ENCODE results near the gene SMIM38. TPM values are rescaled to one million over a fixed set of nuclear protein-coding genes. Genes with fewer than 3 reads are reported as not detected.

SMIM38 gene
- total and polyA plus RNA-seq, 2 donors from 2014 or later, result 0.19 to 0.63 TPM

- no peaks in the 10 kb centered on the region for H3K36me3 ChIP-seq (ENCODE audit: control insufficient read depth in 2 of 3, insufficient read depth in 3 of 3, low read length in 3 of 3)
- DNase-seq (no peak), FAIRE-seq (no peak)
- TF ChIP-seq, protein P1, sequence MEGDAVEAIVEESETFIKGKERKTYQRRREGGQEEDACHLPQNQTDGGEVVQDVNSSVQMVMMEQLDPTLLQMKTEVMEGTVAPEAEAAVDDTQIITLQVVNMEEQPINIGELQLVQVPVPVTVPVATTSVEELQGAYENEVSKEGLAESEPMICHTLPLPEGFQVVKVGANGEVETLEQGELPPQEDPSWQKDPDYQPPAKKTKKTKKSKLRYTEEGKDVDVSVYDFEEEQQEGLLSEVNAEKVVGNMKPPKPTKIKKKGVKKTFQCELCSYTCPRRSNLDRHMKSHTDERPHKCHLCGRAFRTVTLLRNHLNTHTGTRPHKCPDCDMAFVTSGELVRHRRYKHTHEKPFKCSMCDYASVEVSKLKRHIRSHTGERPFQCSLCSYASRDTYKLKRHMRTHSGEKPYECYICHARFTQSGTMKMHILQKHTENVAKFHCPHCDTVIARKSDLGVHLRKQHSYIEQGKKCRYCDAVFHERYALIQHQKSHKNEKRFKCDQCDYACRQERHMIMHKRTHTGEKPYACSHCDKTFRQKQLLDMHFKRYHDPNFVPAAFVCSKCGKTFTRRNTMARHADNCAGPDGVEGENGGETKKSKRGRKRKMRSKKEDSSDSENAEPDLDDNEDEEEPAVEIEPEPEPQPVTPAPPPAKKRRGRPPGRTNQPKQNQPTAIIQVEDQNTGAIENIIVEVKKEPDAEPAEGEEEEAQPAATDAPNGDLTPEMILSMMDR (IDR thresholded peaks at IDR 0.05; ENCODE audit: borderline replicate concordance, extremely low read depth, insufficient read depth), result no peak
- H3K27me3 ChIP-seq (ENCODE audit: control insufficient read depth, insufficient read depth, low read length), result no peaks in the 10 kb centered on the region
- H3K4me1 ChIP-seq (ENCODE audit: control insufficient read depth in 2 of 3, insufficient read depth in 2 of 3, low read depth in 1 of 3, low read length in 3 of 3), result no peaks in the 10 kb centered on the region
- H3K4me3 ChIP-seq (ENCODE audit: low read length in 3 of 3), result no peak overlapping the region
- intact Hi-C loops (cut with DNase I), result no loop called here
- no peaks in the 10 kb centered on the region for H3K9me3 ChIP-seq (ENCODE audit: control insufficient read depth in 2 of 3, insufficient read depth in 1 of 3, low read length in 3 of 3)
- H3K27ac ChIP-seq (ENCODE audit: low read depth in 2 of 2, low read length in 2 of 2), result no peak overlapping the region
- H3K9ac ChIP-seq (ENCODE audit: low read length in 3 of 3), result no peak overlapping the region
Observed at GRCh38 chr11:69172674-69173073, 16.9 kb downstream of the SMIM38 start.

DNA sequence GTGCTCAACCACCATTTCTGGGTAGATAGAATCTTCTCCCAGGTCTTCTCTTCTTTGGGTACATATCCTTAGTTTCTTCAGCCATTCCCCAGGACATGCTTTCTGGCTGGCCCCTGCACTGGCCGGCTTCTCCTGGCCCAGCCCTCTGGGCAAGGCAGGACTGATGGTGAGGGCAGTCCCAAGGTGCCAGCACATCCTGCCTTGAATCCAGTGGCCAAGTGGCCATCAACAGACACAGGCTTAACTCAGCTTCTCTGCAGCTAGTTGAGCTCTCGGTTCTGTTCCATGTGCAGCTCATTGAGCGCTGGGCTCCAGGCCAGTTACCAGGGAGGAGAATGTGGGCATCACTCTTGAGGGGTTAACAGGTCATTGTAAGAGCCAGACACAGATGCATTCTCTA lies 17.6 kb downstream of the SMIM38 start:
- DNase-seq (no peak), FAIRE-seq (no peak)
- TF ChIP-seq, protein P1 (IDR thresholded peaks at IDR 0.05; ENCODE audit: borderline replicate concordance, extremely low read depth, insufficient read depth), result no peak
- intact Hi-C loops (cut with DNase I), result no loop called here
- no peaks in the 10 kb centered on the region for H3K4me1 ChIP-seq (ENCODE audit: control insufficient read depth in 2 of 3, insufficient read depth in 2 of 3, low read depth in 1 of 3, low read length in 3 of 3)
- H3K9me3 ChIP-seq (ENCODE audit: control insufficient read depth in 2 of 3, insufficient read depth in 1 of 3, low read length in 3 of 3), result no peaks in the 10 kb centered on the region
- no peak overlapping the region for H3K4me3 ChIP-seq (ENCODE audit: low read length in 3 of 3)
- H3K9ac ChIP-seq (ENCODE audit: low read length in 3 of 3), result no peak overlapping the region
- no peak overlapping the region for H3K27ac ChIP-seq (ENCODE audit: low read depth in 2 of 2, low read length in 2 of 2)
- no peaks in the 10 kb centered on the region for H3K27me3 ChIP-seq (ENCODE audit: control insufficient read depth, insufficient read depth, low read length)
- no peaks in the 10 kb centered on the region for H3K36me3 ChIP-seq (ENCODE audit: control insufficient read depth in 2 of 3, insufficient read depth in 3 of 3, low read length in 3 of 3)

DNA sequence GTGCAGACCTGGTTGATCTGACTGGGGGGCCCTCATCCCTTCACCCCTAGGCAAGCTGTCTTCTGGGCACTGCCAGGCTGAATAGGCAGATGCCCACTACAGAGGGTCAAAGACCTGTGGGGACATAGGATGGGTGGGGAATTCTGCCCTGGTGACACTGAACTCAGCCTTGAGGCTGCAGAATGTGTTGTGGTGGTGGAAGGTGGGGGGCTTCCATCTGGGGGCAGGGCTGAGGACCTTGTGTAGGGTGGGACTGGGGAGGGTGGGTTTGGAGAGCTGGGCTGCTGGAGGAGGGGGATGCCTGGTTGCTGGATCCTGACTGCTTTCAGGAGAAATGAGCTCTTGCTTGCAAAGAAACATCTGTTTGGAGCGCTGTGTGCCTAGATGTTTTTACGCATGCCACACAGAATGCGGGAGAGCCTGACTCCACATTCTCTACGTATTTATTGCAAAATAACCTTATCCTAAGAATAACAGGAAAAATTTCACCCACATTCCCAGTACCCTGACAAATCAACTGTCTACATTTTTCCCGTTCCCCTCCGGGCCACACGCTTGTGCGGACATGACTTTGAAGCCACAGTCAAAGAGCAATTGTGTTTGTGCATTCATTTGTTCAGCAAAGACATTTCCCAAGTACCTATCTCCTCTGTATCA lies 18.3 kb downstream of the SMIM38 start:
- H3K27ac ChIP-seq (ENCODE audit: low read depth in 2 of 2, low read length in 2 of 2), result no peak overlapping the region
- no peaks in the 10 kb centered on the region for H3K36me3 ChIP-seq (ENCODE audit: control insufficient read depth in 2 of 3, insufficient read depth in 3 of 3, low read length in 3 of 3)
- FAIRE-seq, result no peak
- no peak for DNase-seq
- intact Hi-C loops (cut with DNase I), result no loop called here
- no peak overlapping the region for H3K9ac ChIP-seq (ENCODE audit: low read length in 3 of 3)
- TF ChIP-seq, protein P1 (IDR thresholded peaks at IDR 0.05; ENCODE audit: borderline replicate concordance, extremely low read depth, insufficient read depth), result no peak
- H3K9me3 ChIP-seq (ENCODE audit: control insufficient read depth in 2 of 3, insufficient read depth in 1 of 3, low read length in 3 of 3), result no peaks in the 10 kb centered on the region
- no peaks in the 10 kb centered on the region for H3K4me1 ChIP-seq (ENCODE audit: control insufficient read depth in 2 of 3, insufficient read depth in 2 of 3, low read depth in 1 of 3, low read length in 3 of 3)
- H3K27me3 ChIP-seq (ENCODE audit: control insufficient read depth, insufficient read depth, low read length), result no peaks in the 10 kb centered on the region
- H3K4me3 ChIP-seq (ENCODE audit: low read length in 3 of 3), result no peak overlapping the region

GRCh38 chr11:69174841-69175240 lies 19.1 kb downstream of the SMIM38 start:
- no peaks in the 10 kb centered on the region for H3K9me3 ChIP-seq (ENCODE audit: control insufficient read depth in 2 of 3, insufficient read depth in 1 of 3, low read length in 3 of 3)
- FAIRE-seq (no peak), DNase-seq (no peak)
- intact Hi-C loops (cut with DNase I), result no loop called here
- no peak overlapping the region for H3K4me3 ChIP-seq (ENCODE audit: low read length in 3 of 3)
- H3K9ac ChIP-seq (ENCODE audit: low read length in 3 of 3), result no peak overlapping the region
- no peaks in the 10 kb centered on the region for H3K4me1 ChIP-seq (ENCODE audit: control insufficient read depth in 2 of 3, insufficient read depth in 2 of 3, low read depth in 1 of 3, low read length in 3 of 3)
- TF ChIP-seq, protein P1 (IDR thresholded peaks at IDR 0.05; ENCODE audit: borderline replicate concordance, extremely low read depth, insufficient read depth), result no peak
- no peak overlapping the region for H3K27ac ChIP-seq (ENCODE audit: low read depth in 2 of 2, low read length in 2 of 2)
- no peaks in the 10 kb centered on the region for H3K27me3 ChIP-seq (ENCODE audit: control insufficient read depth, insufficient read depth, low read length)
- no peaks in the 10 kb centered on the region for H3K36me3 ChIP-seq (ENCODE audit: control insufficient read depth in 2 of 3, insufficient read depth in 3 of 3, low read length in 3 of 3)

All from kidney (tissue), 14 donors.